GM19035 (cell line): ENCODE data around the gene GSTA4.

ENCODE experiments used
- ATAC-seq: cut with Tn5 transposase; IDR thresholded peaks from one replicate; pipeline ENCODE4 v1.9.1; 2021; ENCODE audit not compliant: unreplicated experiment

GSTA4 gene

GRCh38 chr6:52995089-52995912, at the start of gene GSTA4:
Gene GSTA4, minus strand, starts transcription at chr6:52995284. Its CDS starts 1,041 bp downstream, at chr6:52994243.
- peak; percentile 97 for ATAC-seq

- no peak for ATAC-seq
Measured at GRCh38 chr6:53044572-53044971, 49.5 kb upstream of the GSTA4 start.

GRCh38 chr6:53044071-53044470, 49.0 kb upstream of the GSTA4 start:
- ATAC-seq: no peak

- ATAC-seq: no peak
Measured at GRCh38 chr6:53043581-53043980, 48.5 kb upstream of the GSTA4 start.

- ATAC-seq: no peak
Measured at GRCh38 chr6:53042112-53042511, 47.0 kb upstream of the GSTA4 start.

- no peak for ATAC-seq
Measured at GRCh38 chr6:53041356-53041755, 46.3 kb upstream of the GSTA4 start.

- ATAC-seq: no peak
Measured at GRCh38 chr6:53038596-53038995, 43.5 kb upstream of the GSTA4 start.

- no peak for ATAC-seq
Measured at GRCh38 chr6:53038141-53038540, 43.1 kb upstream of the GSTA4 start.

GRCh38 chr6:53035549-53036213, 40.6 kb upstream of the GSTA4 start:
- ATAC-seq: no peak

GRCh38 chr6:53033764-53034163, 38.7 kb upstream of the GSTA4 start:
- ATAC-seq: no peak

GRCh38 chr6:53032849-53033248, 37.8 kb upstream of the GSTA4 start:
- no peak for ATAC-seq

- no peak for ATAC-seq
Measured at GRCh38 chr6:53031281-53031680, 36.2 kb upstream of the GSTA4 start.

- ATAC-seq: no peak
Measured at GRCh38 chr6:53029761-53030160, 34.7 kb upstream of the GSTA4 start.

- no peak for ATAC-seq
Measured at GRCh38 chr6:53029257-53029656, 34.2 kb upstream of the GSTA4 start.

- no peak for ATAC-seq
Measured at GRCh38 chr6:53028467-53028866, 33.4 kb upstream of the GSTA4 start.

- no peak for ATAC-seq
Measured at GRCh38 chr6:53027131-53027718, 32.1 kb upstream of the GSTA4 start.

GRCh38 chr6:53026526-53026925, 31.4 kb upstream of the GSTA4 start:
- no peak for ATAC-seq

- ATAC-seq: no peak
Measured at GRCh38 chr6:53023323-53023722, 28.2 kb upstream of the GSTA4 start.

GRCh38 chr6:53020005-53020744, 25.1 kb upstream of the GSTA4 start:
- ATAC-seq: no peak

- ATAC-seq: no peak
Measured at GRCh38 chr6:53018446-53018845, 23.4 kb upstream of the GSTA4 start.

- no peak for ATAC-seq
Measured at GRCh38 chr6:53015486-53015885, 20.4 kb upstream of the GSTA4 start.
